Osteoblast (primary cell): ENCODE data around the gene ZSWIM5. TPM values are rescaled to one million over a fixed set of nuclear protein-coding genes. Genes with fewer than 3 reads are reported as not detected.

Experiments used
- DNase-seq: peaks from one replicate; pipeline ENCODE4 v3.0.0; 2011; ENCODE audit warnings: low spot score, mixed read lengths; ENCODE audit not compliant: insufficient read length; ENCODE audit errors: missing footprints
- H2AFZ ChIP-seq: 2 replicates; pipeline ENCODE4 v1.6.0; 2011; ENCODE audit warnings: mild to moderate bottlenecking, low read length
- H3K27ac ChIP-seq: 2 replicates; pipeline ENCODE4 v1.5.1; 2011; ENCODE audit warnings: mild to moderate bottlenecking, low read depth, low read length, moderate library complexity
- H3K27me3 ChIP-seq: 2 replicates; pipeline ENCODE4 v1.6.0; 2012; ENCODE audit warnings: mild to moderate bottlenecking, control low read depth, inconsistent platforms, low read length, moderate library complexity; ENCODE audit not compliant: insufficient read depth
- H3K36me3 ChIP-seq: 2 replicates; pipeline ENCODE4 v1.5.1; 2011; ENCODE audit warnings: mild to moderate bottlenecking, low read length, control low read depth, moderate library complexity; ENCODE audit not compliant: insufficient read depth
- H3K4me1 ChIP-seq: 2 replicates; pipeline ENCODE4 v1.5.1; 2011; ENCODE audit warnings: mild to moderate bottlenecking, low read length, control low read depth, moderate library complexity; ENCODE audit not compliant: insufficient read depth
- H3K4me2 ChIP-seq: 2 replicates; pipeline ENCODE4 v1.6.0; 2011; ENCODE audit warnings: mild to moderate bottlenecking, low read length; ENCODE audit not compliant: insufficient read depth
- H3K4me3 ChIP-seq: fragments of 200-600 bp; sonication (generic); 3 replicates; pipeline ENCODE4 v1.5.1; 2012; ENCODE audit warnings: mild to moderate bottlenecking, low read length, inconsistent platforms; ENCODE audit not compliant: insufficient read depth
- H3K79me2 ChIP-seq: 2 replicates; pipeline ENCODE4 v1.6.0; 2012; ENCODE audit warnings: mild to moderate bottlenecking, low read length, control low read depth, inconsistent platforms; ENCODE audit not compliant: insufficient read depth
- H3K9me3 ChIP-seq: 2 replicates; pipeline ENCODE4 v1.5.1; 2011; ENCODE audit warnings: low read depth, low read length, control low read depth
- H4K20me1 ChIP-seq: 2 replicates; pipeline ENCODE4 v1.6.0; 2012; ENCODE audit warnings: mild to moderate bottlenecking, low read length, control low read depth; ENCODE audit not compliant: insufficient read depth
- CTCF ChIP-seq: IDR thresholded peaks from 2 replicates; pipeline ENCODE4 v1.5.1; 2011; ENCODE audit warnings: mild to moderate bottlenecking, low read depth, low read length, moderate library complexity; ENCODE audit errors: extremely low read depth
- total RNA-seq: library from RNA; depleted of rRNA; stranded (reverse); fragments of >200 nt; gene quantifications from 2 replicates; pipeline ENCODE4 v1.2.3, GENCODE V29; 2012

Gene ZSWIM5
- total RNA-seq, 1 donor = 0.36 TPM

GRCh38 chr1:45001011-45001481 is 205.4 kb downstream of the ZSWIM5 start:
- Histone ChIP-seq H3K79me2 (no peaks in the 10 kb centered on the region), H3K9me3 (no peaks in the 10 kb centered on the region), H3K4me2 (no peak overlapping the region), H3K27me3 (no peaks in the 10 kb centered on the region), H3K4me3 (no peak overlapping the region), H2AFZ (no peak overlapping the region), H3K4me1 (no peaks in the 10 kb centered on the region), H3K36me3 (peaks cover 37% of the 10 kb centered on the region), H3K27ac (no peak overlapping the region), H4K20me1 (no peaks in the 10 kb centered on the region)
- TF ChIP-seq CTCF = no peak
- peak; percentile 66 for DNase-seq

GRCh38 chr1:44999232-44999631 is 207.2 kb downstream of the ZSWIM5 start:
- H3K79me2 ChIP-seq = no peaks in the 10 kb centered on the region
- no peaks in the 10 kb centered on the region for H3K27me3 ChIP-seq
- no peaks in the 10 kb centered on the region for H3K9me3 ChIP-seq
- no peak overlapping the region for H3K4me3 ChIP-seq
- TF ChIP-seq CTCF = no peak
- H3K27ac ChIP-seq = no peak overlapping the region
- H2AFZ ChIP-seq = no peak overlapping the region
- peaks cover 21% of the 10 kb centered on the region for H3K36me3 ChIP-seq
- H4K20me1 ChIP-seq = no peaks in the 10 kb centered on the region
- H3K4me2 ChIP-seq = no peak overlapping the region
- H3K4me1 ChIP-seq = no peaks in the 10 kb centered on the region
- DNase-seq = peak; percentile 6

GRCh38 chr1:44995467-44996238 is 210.8 kb downstream of the ZSWIM5 start:
- Histone ChIP-seq H3K4me3 (no peak overlapping the region), H3K27ac (no peak overlapping the region), H3K27me3 (no peaks in the 10 kb centered on the region), H3K4me2 (no peak overlapping the region), H3K4me1 (no peaks in the 10 kb centered on the region), H2AFZ (no peak overlapping the region), H3K36me3 (no peaks in the 10 kb centered on the region), H3K79me2 (no peaks in the 10 kb centered on the region), H3K9me3 (no peaks in the 10 kb centered on the region), H4K20me1 (no peaks in the 10 kb centered on the region)
- TF ChIP-seq CTCF = no peak
- DNase-seq = no peak

GRCh38 chr1:44994309-44994898 is 212.0 kb downstream of the ZSWIM5 start:
- Histone ChIP-seq H4K20me1 (no peaks in the 10 kb centered on the region), H3K4me3 (no peak overlapping the region), H3K36me3 (no peaks in the 10 kb centered on the region), H3K27me3 (no peaks in the 10 kb centered on the region), H3K9me3 (no peaks in the 10 kb centered on the region), H3K79me2 (no peaks in the 10 kb centered on the region), H3K4me1 (no peaks in the 10 kb centered on the region), H2AFZ (no peak overlapping the region), H3K4me2 (no peak overlapping the region), H3K27ac (no peak overlapping the region)
- DNase-seq = no peak
- TF ChIP-seq CTCF = no peak
